Activated CD8-positive, alpha-beta memory T cell treated with anti-CD3 and anti-CD28 coated beads, Interleukin-2, amount 50 U/mL, for 1 hour (primary cell): ENCODE measurements around the gene EHMT2.
"Not testable (repeated sequence)": the region's sequence is repeated elsewhere in the genome, so short reads cannot be mapped to it uniquely, and the experiment has no call there.

ENCODE experiments used
- DNase-seq: peaks from one replicate; pipeline ENCODE4 v3.0.0-alpha.2; 2020; ENCODE audit errors: extremely low read depth

Gene EHMT2

GRCh38 chr6:31897612-31898382 is at the start of gene EHMT2:
EHMT2 (minus strand) TSS chr6:31897698; CDS start chr6:31897677, 21 bp downstream.
- no peak for DNase-seq

GRCh38 chr6:31947070-31947675 is 49.7 kb upstream of the EHMT2 start:
- no peak for DNase-seq

GRCh38 chr6:31946370-31946885 is 48.9 kb upstream of the EHMT2 start:
- no peak for DNase-seq

- DNase-seq: no peak
Observed at GRCh38 chr6:31945507-31946369, 48.2 kb upstream of the EHMT2 start, which contains the start of gene CFB. CFB (plus strand) TSS chr6:31946095; CDS start chr6:31946222, 127 bp downstream.

- no peak for DNase-seq
Observed at GRCh38 chr6:31945154-31945506, 47.6 kb upstream of the EHMT2 start.

- DNase-seq: no peak
Observed at GRCh38 chr6:31943742-31944141, 46.2 kb upstream of the EHMT2 start.

- no peak for DNase-seq
Observed at GRCh38 chr6:31940256-31940664, 42.8 kb upstream of the EHMT2 start.

GRCh38 chr6:31935823-31936222 is 38.3 kb upstream of the EHMT2 start:
- DNase-seq: no peak

GRCh38 chr6:31935021-31935420 is 37.5 kb upstream of the EHMT2 start:
- DNase-seq: no peak

- no peak for DNase-seq
Observed at GRCh38 chr6:31933537-31933936, 36.0 kb upstream of the EHMT2 start.

GRCh38 chr6:31932137-31932536 is 34.6 kb upstream of the EHMT2 start:
- not testable (repeated sequence) for DNase-seq

GRCh38 chr6:31930962-31931361 is 33.5 kb upstream of the EHMT2 start:
- DNase-seq: no peak

- DNase-seq: no peak
Observed at GRCh38 chr6:31928672-31928939, 31.1 kb upstream of the EHMT2 start.

GRCh38 chr6:31927863-31928671 is 30.6 kb upstream of the EHMT2 start:
- DNase-seq: no peak

GRCh38 chr6:31927242-31927862 is 29.9 kb upstream of the EHMT2 start, which contains the start of gene C2:
C2 (plus strand) TSS chr6:31927717; CDS start chr6:31927753, 36 bp downstream.
- DNase-seq: no peak

GRCh38 chr6:31922942-31923341 is 25.4 kb upstream of the EHMT2 start:
- no peak for DNase-seq

GRCh38 chr6:31920811-31921210 is 23.3 kb upstream of the EHMT2 start:
- no peak for DNase-seq

GRCh38 chr6:31919624-31920303 is 22.3 kb upstream of the EHMT2 start:
- no peak for DNase-seq

- DNase-seq: no peak
Observed at GRCh38 chr6:31918069-31918720, 20.7 kb upstream of the EHMT2 start.

- DNase-seq: no peak
Observed at GRCh38 chr6:31915756-31916155, 18.3 kb upstream of the EHMT2 start.
